PC-3 (cell line): ENCODE data around the gene MAML2.

Source experiments
- EZH2 ChIP-seq: fragments of 300-600 bp; sonication (generic); IDR thresholded peaks from one replicate; pipeline ENCODE4 v1.6.1; 2017; ENCODE audit warnings: antibody characterized with exemption, mild to moderate bottlenecking, low read length; ENCODE audit not compliant: unreplicated experiment
- EZH2phosphoT487 ChIP-seq: fragments of 300-600 bp; sonication (generic); IDR thresholded peaks from 2 replicates; pipeline ENCODE4 v1.6.1; 2018; ENCODE audit warnings: mild to moderate bottlenecking, antibody characterized with exemption, low read length, borderline replicate concordance
- TF ChIP-seq, protein P1 (sequence below): fragments of 300-600 bp; sonication (generic); conservative IDR thresholded peaks from 2 replicates; pipeline ENCODE4 v1.5.1; 2017; ENCODE audit warnings: antibody characterized with exemption, low read depth, mild to moderate bottlenecking, low read length

DNA sequence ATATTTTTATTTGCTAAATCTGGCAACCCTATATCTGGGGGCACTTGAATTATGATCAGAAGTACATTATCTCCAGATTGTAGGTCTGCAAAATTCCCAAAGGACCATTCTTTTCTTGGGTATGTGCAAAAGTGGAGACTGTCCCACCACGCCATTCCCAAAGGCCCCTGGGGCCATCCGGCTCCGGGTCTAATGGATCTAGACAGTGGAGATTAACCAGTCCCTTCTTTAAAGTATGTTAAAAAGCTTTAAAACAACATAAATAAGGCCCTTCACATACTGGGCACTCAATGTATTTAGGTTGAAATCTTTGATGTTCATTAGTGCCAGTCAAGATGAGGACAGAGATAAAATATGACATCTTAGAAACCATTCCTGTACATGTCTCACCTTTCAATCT lies 124.1 kb downstream of the MAML2 start:
- TF ChIP-seq, protein P1, sequence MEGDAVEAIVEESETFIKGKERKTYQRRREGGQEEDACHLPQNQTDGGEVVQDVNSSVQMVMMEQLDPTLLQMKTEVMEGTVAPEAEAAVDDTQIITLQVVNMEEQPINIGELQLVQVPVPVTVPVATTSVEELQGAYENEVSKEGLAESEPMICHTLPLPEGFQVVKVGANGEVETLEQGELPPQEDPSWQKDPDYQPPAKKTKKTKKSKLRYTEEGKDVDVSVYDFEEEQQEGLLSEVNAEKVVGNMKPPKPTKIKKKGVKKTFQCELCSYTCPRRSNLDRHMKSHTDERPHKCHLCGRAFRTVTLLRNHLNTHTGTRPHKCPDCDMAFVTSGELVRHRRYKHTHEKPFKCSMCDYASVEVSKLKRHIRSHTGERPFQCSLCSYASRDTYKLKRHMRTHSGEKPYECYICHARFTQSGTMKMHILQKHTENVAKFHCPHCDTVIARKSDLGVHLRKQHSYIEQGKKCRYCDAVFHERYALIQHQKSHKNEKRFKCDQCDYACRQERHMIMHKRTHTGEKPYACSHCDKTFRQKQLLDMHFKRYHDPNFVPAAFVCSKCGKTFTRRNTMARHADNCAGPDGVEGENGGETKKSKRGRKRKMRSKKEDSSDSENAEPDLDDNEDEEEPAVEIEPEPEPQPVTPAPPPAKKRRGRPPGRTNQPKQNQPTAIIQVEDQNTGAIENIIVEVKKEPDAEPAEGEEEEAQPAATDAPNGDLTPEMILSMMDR, result no peak
- TF ChIP-seq EZH2phosphoT487, result no peak
- no peak for TF ChIP-seq EZH2
